HG03354 (cell line): ENCODE data around the gene RPL10.
"Not testable (repeated sequence)": the region's sequence is repeated elsewhere in the genome, so short reads cannot be mapped to it uniquely, and the experiment has no call there.

ENCODE experiments used
- ATAC-seq: cut with Tn5 transposase; IDR thresholded peaks from one replicate; pipeline ENCODE4 v1.9.1; 2021; ENCODE audit warnings: mild to moderate bottlenecking; ENCODE audit not compliant: unreplicated experiment, poor library complexity, severe bottlenecking

RPL10 gene

DNA sequence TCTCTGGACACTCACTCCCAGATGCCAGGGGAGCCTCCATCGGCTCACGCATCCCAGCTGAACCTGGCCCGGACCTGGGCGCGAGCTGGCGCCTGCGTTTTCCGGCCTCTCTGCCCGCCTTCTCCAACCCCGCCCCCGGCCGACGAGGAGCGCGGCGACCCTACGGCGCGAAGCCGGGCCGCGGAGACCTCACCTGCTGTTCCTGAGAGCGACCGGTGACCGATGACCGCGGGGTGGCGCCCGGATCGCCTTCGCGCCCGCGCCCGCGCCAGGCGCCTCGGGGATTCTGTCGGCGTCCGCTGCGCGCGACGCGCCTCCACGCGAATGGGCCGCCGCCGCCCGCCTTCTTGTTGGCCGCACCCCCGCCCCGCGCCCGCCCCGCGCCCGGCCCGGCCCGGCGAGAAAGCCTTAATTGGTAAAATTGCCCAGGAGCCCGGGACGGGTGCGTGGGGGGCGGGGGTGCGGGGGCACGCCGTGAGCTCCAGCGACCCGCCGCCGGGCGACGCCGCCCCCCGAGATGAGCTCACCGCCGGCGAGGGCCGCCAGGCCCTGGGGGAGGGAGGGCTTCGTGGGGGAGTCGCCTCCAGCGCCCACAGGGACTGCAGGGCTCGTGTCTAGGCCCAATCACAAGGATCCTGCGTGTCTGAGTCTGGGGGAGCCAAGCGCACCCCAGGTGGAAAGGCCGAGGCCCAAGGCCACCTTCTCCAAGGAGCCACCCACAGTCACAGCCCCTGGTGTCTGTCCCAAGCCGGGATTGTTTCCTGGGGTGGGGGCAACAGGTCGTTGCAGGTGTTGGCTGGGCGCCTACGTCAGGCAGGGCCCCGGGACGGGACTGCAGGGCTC lies 23.6 kb upstream of the RPL10 start, which contains the start of gene FLNA:
Gene FLNA, minus strand, starts transcription at position 322 of the 843 bp plus-strand sequence. CDS start 3,389 bp downstream, outside the sequence.
- ATAC-seq = no peak

DNA sequence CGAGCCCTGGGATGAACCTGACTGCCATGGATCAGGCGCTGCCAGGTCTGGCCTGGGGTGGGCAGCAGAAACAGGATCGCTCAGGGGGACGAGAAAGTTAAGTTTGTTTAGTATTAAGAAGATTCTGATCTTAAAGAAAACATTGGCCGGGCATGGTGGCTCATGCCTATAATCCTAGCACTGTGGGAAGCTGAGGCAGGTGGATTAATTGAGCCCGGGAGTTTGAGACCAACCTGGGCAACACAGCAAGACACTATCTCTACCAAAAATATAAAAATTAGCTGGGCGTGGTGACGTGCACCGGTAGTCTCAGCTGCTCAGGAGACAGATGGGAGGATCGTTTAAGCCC lies 23.0 kb upstream of the RPL10 start:
- no peak for ATAC-seq

DNA sequence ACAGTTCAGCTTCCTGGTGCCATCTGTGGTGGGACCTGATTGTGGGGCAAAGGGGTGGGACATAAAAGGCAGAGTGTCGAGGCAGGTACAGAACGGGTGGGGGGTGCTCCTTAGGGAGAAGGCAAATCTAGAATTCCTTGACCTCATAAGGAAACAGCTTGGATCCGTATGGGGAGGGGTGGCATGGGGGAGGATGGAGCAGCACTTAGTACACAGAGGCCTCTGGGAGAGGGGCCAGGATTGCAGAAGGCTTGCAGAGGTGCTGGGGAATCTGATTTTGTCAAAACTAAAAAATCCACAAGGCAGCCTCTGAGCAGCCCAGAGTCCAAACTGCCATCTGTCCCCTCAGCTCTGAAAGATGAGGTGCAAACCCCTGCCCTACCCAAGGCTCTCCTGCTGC lies 21.4 kb upstream of the RPL10 start:
- ATAC-seq = no peak

DNA sequence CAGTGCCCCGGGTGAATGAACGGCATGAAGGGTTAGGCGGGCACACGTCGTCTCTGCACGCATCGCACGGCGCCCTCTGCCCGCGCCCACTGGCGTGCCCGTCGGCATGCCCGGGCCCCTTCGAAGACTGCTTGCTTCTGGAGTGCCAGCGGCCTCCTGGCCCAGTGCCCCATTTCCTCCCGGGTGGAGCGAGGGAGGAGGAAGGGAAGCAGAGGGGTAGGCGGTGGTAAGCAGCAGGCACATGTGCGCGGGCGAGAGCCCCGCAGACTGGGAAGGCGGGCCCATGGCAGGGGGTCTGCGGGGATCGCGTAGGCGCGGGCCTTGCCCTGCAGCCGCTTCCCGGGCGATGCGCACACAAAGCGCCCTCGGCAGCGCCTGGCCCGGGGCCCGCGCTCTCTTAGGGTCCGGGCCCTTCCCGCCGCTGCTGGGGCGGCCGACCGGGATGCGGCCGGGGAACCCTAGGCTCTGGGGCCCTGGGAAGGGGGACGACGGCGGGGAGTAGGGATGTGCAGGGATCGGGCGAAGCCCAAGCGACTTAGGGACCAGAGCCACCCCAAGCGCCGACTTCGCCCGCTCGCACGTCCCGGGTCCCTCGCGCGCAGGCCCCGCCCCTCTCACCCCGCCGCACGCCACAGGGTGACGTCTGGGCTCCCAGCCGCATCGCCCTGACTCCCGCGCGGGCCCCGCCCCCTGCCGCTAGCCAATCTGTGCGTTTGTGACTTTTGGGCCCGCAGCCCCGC lies 19.9 kb upstream of the RPL10 start:
- peak; percentile 11 for ATAC-seq

DNA sequence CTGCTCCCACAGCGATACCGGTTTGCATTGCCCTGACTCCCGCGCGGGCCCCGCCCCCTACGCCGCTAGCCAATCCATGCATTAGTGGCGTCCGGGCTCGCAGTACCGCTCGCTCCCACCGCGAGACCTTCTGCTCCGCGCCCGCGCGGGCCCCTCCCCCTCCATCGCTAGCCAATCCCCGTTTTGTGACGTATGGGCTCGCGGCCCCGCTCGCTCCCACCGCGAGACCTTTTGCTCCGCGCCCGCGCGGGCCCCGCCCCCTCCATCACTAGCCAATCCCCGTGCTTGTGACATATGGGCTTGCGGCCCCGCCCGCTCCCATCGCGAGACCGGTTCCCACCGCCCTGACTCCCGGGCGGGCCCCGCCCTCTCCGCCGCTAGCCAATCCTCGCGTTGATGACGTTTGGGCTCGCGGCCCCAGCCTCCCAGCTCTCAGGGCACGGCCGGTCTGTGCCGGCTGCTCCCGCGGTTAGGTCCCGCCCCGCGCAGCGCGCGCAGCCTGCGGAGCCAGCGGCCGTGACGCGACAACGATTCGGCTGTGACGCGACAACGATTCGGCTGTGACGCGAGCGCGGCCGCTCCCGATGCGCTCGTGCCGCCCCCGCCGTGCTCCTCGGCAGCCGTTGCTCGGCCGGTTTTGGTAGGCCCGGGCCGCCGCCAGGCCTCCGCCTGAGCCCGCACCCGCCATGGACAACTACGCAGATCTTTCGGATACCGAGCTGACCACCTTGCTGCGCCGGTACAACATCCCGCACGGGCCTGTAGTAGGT lies 19.2 kb upstream of the RPL10 start, which contains the start of gene EMD:
Gene EMD, plus strand, starts transcription at position 497 of the 770 bp plus-strand sequence. Its CDS starts 190 bp downstream, at position 687.
- peak; percentile 83 for ATAC-seq

DNA sequence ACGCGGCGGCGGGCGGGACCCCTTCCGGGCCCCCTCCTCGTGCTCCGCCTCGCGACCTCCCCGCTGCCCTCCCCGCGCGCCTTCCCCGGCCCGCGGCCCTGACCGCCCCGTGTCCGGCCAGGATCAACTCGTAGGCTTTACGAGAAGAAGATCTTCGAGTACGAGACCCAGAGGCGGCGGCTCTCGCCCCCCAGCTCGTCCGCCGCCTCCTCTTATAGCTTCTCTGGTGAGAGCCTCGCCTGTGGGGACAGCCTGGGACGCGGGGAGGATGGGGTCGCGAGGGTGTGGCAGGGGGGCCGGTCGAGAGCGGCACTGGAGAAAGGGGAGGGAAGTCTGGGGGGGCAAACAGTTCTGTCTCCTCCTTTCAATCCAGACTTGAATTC lies 18.6 kb upstream of the RPL10 start:
- no peak for ATAC-seq

DNA sequence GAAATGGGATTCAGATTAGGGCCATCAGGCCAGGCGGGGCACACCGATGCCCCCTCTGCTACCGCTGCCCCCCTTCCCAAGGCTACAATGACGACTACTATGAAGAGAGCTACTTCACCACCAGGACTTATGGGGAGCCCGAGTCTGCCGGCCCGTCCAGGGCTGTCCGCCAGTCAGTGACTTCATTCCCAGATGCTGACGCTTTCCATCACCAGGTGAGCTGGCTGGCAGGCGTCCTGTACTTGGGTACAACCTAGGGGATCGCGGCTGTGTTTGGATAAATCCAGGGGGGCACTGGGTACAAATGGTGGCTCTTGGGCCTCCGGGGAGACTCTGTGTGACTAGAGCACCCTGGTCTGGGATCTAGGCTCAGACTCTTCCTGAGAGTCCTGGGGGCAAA lies 18.0 kb upstream of the RPL10 start:
- ATAC-seq = no peak

DNA sequence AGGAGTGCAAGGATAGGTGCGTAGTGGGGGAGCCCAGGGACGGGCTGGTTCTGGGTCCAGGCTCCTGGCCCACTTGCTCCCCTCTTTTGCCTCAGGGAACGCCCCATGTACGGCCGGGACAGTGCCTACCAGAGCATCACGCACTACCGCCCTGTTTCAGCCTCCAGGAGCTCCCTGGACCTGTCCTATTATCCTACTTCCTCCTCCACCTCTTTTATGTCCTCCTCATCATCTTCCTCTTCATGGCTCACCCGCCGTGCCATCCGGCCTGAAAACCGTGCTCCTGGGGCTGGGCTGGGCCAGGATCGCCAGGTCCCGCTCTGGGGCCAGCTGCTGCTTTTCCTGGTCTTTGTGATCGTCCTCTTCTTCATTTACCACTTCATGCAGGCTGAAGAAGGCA lies 17.4 kb upstream of the RPL10 start:
- ATAC-seq = no peak

DNA sequence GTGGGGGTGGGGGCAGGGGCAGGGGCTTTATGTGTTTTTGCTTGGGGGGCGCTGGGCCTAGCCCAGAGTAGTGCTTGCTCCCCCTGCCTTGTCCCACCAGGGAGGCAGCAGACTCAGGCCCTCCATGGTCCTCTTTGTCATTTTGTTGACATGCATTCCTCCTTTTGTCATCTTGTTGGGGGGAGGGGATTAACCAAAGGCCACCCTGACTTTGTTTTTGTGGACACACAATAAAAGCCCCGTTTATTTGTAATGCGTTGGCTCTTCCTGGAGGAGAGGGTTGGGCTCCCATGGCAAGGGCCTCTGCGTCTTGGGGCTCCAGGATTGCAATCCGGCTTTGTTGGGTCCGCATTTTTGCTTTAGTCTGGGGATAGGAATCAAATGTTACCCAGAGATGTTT lies 16.9 kb upstream of the RPL10 start:
- ATAC-seq = no peak

DNA sequence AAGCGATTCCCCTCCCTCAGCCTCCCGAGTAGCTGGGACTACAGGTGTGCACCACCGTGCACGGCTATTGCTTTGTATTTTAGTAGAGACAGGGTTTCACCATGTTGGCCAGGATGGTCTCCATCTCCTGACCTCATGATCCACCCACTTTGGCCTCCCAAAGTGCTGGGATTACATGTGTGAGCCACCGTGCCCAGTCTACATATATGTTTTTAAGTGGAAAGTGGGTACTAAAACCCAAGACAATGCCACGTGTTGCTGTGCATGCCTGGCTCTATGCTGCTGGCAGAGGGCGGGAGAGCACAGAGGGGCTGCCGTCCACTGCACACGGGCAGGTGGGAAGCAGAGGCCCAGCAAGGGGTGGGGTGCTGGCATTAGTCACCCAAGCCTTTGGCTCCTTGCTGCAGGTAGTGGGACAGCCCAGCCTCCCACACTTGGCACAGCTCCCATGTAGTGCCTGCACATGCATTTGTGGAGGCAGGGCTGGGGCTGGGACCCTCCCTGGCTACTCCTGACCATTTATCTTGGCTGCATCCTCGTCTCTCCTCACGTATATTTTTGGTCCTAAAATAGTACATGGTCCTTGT lies 15.6 kb upstream of the RPL10 start:
- no peak for ATAC-seq

DNA sequence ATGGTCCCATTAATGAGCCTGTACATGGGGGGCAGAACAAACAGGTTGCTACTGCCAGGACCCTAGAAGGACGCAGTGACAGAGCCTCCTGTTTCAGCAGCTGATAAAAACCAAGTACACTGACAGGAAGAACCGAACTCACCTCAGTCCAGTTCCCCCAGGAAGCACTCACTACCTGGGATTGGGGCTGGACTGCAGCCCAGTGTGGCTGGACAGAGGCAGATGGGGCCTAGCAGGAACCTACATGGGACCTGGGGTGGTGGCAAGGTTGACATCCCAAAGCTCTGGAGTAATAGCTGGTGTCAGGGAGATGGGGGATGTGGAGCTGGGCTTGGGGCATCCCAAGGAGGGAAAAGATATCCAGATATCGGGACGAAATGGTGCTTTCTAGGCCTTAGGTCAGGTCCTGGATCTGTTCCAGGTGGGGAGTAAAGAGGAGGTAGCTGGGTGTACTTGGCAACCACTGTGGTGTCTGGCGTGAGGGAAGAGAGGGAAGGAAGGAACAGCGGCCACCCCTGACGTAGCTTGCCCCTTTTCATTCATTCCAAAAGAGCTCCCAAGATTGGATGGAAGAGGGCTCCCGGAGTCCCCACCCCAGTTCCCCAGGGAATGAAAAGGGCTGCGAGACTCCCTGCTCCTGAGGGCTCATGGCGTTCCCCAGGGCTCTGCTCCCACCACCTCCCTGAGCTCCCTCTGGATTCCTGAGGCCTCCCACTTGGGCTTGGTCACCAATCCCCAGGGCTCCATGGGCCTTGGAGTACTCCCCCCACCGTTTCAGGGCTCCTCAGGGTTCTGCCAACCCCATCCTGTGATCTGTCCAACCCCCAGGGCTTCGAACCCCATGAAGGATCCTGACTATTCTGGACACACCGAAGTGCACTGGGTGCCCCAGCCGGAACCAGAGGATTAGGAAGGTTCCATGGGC lies 14.6 kb upstream of the RPL10 start:
- ATAC-seq = no peak

DNA sequence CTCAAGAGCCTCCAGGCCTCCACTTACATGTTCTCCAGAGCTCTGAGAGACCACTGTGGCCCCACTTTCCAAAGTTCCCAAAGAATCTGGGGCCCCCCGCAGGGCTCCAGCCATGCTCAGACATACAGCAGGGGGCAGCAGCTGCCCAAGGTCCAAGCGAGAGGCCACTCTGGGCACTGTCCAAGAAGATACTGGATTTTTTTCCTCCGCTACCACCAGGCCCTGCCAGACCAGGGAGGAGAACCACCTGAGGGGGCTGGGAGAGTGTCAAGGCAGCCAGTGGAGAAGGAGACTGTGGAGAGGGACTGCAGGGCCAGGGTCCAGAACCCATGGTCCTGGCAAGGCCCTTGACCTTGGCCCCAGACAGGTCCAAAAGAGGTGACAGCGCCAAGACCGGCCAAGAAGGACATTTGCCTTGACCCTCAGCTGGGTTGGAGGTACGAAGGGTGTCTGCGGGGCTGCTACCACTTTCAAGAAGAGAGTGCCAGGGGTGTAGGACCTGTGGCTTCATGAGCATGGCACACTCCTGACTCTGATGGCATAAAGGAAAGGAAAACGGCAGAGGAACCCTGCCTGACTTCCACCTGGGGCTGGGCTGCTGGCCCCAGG lies 13.8 kb upstream of the RPL10 start:
- no peak for ATAC-seq

DNA sequence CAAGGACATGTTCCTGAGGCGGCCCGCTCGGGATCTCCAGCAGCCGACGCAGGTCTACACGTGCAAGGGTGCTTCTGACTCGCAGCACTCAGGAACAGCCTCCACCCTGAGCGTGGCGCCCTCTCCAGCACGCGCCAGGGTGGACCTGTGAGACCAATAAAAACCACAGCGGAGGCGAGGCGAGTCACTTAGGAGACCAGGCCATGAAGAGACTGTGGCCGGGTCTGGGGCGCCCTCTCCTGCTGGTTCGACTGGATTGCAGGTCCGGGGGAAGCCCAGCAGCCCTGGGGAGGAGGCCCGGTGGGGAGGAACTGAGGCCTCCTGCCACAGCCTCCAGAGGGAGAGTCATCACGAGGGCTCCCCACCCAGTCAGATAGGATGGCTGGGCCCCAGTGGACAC lies 10.1 kb upstream of the RPL10 start:
- ATAC-seq = peak; percentile 33

DNA sequence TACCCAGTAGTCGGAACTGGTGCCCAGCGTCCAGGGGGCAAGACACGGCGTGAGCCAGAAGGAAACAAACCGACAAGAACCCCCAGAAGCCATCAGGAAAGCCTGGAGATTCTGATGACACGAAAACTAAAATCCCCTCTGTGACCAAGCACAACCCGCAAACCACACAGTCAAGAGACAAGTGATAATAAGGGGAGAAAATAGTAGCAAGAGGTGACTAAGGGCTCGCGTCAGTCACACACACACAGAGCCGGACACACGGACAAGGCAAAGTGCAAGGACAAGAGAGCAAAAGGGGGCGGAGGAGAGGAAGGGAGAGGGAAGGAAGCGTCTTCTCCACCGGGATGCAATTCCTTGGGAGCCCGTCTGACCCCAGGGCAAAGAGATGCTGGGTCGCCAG lies 9.5 kb upstream of the RPL10 start:
- ATAC-seq = peak; percentile 13

DNA sequence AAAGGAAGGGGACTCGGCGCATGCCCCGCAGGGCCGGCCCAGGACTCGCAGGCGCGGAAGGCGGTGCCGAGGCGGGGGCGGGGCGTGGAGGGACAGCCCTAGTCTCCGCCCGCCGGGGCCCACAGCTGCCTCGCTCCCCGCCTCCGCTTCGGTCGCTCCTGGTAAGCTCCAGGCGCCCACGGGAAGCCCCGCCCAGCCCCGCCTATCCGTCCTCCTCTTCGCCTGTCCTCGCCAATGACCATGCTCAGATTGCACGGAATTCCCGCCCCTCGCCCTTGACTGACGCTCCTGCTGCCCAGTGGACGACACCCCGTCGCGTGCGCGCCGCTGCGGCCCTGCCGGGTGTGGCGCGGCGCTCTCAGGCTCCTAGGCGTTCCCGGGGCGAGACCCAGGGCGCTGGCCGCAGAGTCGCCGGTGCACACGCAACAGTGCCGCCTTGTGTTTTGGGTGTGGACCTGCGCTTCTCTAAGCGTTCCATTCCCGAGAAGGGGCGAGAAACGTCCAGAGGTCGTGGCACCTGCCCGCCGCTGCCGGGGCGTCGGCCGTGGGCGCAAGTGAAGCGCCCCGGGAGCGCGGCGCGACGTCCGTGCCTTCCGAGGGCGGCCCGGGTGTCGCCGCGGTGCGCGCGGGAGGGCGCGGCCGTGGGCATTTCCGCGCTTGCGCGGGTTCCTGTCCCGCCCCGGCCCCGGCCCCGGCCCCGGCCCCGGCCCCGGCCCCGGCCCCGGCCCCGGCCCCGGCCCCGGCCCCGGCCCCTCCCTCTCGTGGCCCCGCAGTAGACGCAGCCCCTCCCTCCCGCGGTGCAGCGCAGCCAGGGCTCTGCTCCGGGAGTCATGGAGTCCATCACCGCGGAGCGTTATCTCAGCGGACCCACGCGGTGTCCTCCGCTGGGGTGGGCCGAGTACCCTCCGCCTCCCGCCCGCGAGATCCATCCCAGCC lies 8.1 kb upstream of the RPL10 start:
- ATAC-seq = peak; percentile 74

DNA sequence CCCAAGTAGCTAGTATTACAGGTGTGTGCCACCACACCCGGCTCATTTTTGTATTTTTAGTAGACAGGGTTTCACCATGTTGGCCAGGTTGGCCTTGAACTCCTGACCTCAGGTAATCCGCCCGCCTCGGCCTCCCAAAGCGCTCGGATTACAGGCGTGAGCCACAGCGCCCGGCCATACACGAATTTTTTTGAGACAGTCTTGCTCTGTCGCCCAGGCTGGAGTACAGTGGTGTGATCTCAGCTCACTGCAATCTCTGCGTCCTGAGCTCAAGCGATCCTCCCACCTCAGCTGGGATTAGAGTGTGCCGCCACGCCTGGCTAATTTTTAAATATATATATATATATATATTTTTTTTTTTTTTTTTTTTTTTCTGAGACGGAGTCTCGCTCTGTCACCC lies 1.8 kb upstream of the RPL10 start:
- ATAC-seq = not testable (repeated sequence)
